ENCODE results near the gene FCHSD1. TPM values are rescaled to one million over a fixed set of nuclear protein-coding genes. Genes with fewer than 3 reads are reported as not detected.

The FCHSD1 gene
- polyA plus RNA-seq, 3 donors: 3.0 to 73.3 (median 3.4) TPM

DNA sequence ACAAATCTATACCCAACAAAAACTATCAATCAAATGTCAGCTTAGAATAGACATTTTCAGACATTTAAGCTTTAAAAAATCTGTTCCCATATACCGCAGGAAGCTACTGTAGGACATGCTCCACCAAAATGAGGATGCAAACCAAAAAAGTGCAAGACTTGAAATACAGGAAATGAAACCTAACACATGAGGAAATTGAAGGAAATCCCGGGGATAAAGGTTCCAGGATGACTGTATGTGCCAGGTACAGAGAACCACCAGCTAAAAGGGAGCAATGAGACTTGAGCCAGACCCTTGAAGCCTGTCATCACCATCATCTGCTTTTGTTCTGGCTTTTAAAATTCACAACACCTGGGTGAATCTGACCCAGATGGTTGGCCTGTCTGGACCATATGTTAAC lies 53.8 kb downstream of the FCHSD1 start:
- 0% methylated on average over 1 of the region's 2 CpGs for WGBS (ENCODE audit: insufficient coverage)

DNA sequence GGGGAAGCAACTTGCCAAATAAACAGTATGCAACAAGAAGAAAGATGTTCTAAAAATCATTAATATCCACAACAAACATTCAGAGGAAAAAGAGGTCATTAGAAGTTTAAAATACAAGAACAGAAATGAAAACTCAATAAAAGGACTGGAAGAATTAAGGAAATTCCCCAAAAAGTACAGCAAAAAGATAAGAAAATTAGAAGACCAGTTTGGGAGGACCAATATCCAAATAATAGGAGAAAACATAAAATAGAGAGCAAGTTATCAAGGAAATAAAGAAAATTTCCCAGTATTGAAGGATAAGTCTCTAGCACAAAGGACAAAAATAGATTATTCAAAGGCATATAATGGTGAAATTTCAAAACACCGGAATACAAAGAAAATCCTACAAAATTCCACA lies 54.4 kb downstream of the FCHSD1 start:
- H3K4me3 ChIP-seq (replicated peaks in 1 of 3; ENCODE audit: low read depth in 2 of 3, low read length in 3 of 3): no peak overlapping the region
- no peak overlapping the region for H2AFZ ChIP-seq (ENCODE audit: insufficient read depth, low read depth, low read length, poor library complexity, severe bottlenecking)

More for the DNA sequence above, 53.8 kb downstream of the FCHSD1 start:
- no peak overlapping the region for H3K4me3 ChIP-seq (replicated peaks in 1 of 3; ENCODE audit: low read depth in 2 of 3, low read length in 3 of 3)
- peaks cover 9 to 14% (median 10%) of the 10 kb centered on the region in 7 donors for H3K9me3 Mint-ChIP-seq
- no peaks in the 10 kb centered on the region for H3K27me3 Mint-ChIP-seq (ENCODE audit: low read depth in 3 of 3)
- H2AFZ ChIP-seq (ENCODE audit: insufficient read depth, low read depth, low read length, poor library complexity, severe bottlenecking): no peak overlapping the region
- TF ChIP-seq, protein P1, sequence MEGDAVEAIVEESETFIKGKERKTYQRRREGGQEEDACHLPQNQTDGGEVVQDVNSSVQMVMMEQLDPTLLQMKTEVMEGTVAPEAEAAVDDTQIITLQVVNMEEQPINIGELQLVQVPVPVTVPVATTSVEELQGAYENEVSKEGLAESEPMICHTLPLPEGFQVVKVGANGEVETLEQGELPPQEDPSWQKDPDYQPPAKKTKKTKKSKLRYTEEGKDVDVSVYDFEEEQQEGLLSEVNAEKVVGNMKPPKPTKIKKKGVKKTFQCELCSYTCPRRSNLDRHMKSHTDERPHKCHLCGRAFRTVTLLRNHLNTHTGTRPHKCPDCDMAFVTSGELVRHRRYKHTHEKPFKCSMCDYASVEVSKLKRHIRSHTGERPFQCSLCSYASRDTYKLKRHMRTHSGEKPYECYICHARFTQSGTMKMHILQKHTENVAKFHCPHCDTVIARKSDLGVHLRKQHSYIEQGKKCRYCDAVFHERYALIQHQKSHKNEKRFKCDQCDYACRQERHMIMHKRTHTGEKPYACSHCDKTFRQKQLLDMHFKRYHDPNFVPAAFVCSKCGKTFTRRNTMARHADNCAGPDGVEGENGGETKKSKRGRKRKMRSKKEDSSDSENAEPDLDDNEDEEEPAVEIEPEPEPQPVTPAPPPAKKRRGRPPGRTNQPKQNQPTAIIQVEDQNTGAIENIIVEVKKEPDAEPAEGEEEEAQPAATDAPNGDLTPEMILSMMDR (IDR thresholded peaks at IDR 0.05): no peak
- no peak overlapping the region for H3K9ac ChIP-seq (ENCODE audit: insufficient read depth, low read length, poor library complexity, severe bottlenecking)
- H3K4me2 ChIP-seq (replicated peaks; ENCODE audit: extremely low read depth, low read length, poor library complexity, severe bottlenecking): no peak overlapping the region
- peaks cover 35 to 46% of the 10 kb centered on the region in 2 donors for H3K36me3 Mint-ChIP-seq
- H3K4me1 ChIP-seq (ENCODE audit: control insufficient read depth in 1 of 2, insufficient read depth in 2 of 2, low read length in 2 of 2): peaks cover 52 to 66% of the 10 kb centered on the region in 2 donors
- H4K20me1 ChIP-seq (ENCODE audit: insufficient read depth, low read length): peaks cover 29% of the 10 kb centered on the region
- H3K9me3 ChIP-seq (replicated peaks in 1 of 2; ENCODE audit: control insufficient read depth in 1 of 2, insufficient read depth in 1 of 2, low read length in 2 of 2): peaks cover 0 to 6% of the 10 kb centered on the region in 2 donors
- DNase-seq: peak; percentile 54 to 88 (median 81)
- intact Hi-C loops (cut with micrococcal nuclease): no loop called here
- peak overlapping the region in 1 of 2 donors; percentile 69 for H3K27ac ChIP-seq (ENCODE audit: low read depth in 1 of 2, low read length in 2 of 2)
- H3K36me3 ChIP-seq (replicated peaks in 1 of 2; ENCODE audit: control insufficient read depth in 1 of 2, insufficient read depth in 2 of 2, low read length in 2 of 2): peaks cover 6 to 27% of the 10 kb centered on the region in 2 donors
- peak overlapping the region; percentile 83 to 94 (median 89) for H3K27ac Mint-ChIP-seq
- peaks cover 100% of the 10 kb centered on the region for H3K79me2 ChIP-seq (ENCODE audit: insufficient read depth, low read length)
- no peaks in the 10 kb centered on the region for H3K27me3 ChIP-seq (ENCODE audit: control insufficient read depth in 2 of 2, insufficient read depth in 2 of 2, low read length in 2 of 2)
- no peak overlapping the region for H3K4me3 Mint-ChIP-seq
- H3K4me1 Mint-ChIP-seq: peaks cover 58% of the 10 kb centered on the region

More for the DNA sequence above, 54.4 kb downstream of the FCHSD1 start:
- Mint-ChIP-seq H3K4me3 (no peak overlapping the region), H3K27me3 (ENCODE audit: low read depth in 3 of 3) (no peaks in the 10 kb centered on the region), H3K36me3 (peaks cover 35 to 46% of the 10 kb centered on the region in 2 donors), H3K27ac (peak overlapping the region; percentile 72 to 94 (median 88)), H3K9me3 (peaks cover 9 to 14% (median 10%) of the 10 kb centered on the region in 7 donors), H3K4me1 (peaks cover 57% of the 10 kb centered on the region)
- Histone ChIP-seq H3K9ac (ENCODE audit: insufficient read depth, low read length, poor library complexity, severe bottlenecking) (no peak overlapping the region), H3K4me1 (ENCODE audit: control insufficient read depth in 1 of 2, insufficient read depth in 2 of 2, low read length in 2 of 2) (peaks cover 49 to 66% of the 10 kb centered on the region in 2 donors), H3K27ac (ENCODE audit: low read depth in 1 of 2, low read length in 2 of 2) (peak overlapping the region in 1 of 2 donors; percentile 69), H4K20me1 (ENCODE audit: insufficient read depth, low read length) (peaks cover 29% of the 10 kb centered on the region), H3K27me3 (ENCODE audit: control insufficient read depth in 2 of 2, insufficient read depth in 2 of 2, low read length in 2 of 2) (no peaks in the 10 kb centered on the region), H3K9me3 (replicated peaks in 1 of 2; ENCODE audit: control insufficient read depth in 1 of 2, insufficient read depth in 1 of 2, low read length in 2 of 2) (peaks cover 0 to 6% of the 10 kb centered on the region in 2 donors), H3K79me2 (ENCODE audit: insufficient read depth, low read length) (peaks cover 100% of the 10 kb centered on the region), H3K4me2 (replicated peaks; ENCODE audit: extremely low read depth, low read length, poor library complexity, severe bottlenecking) (no peak overlapping the region), H3K36me3 (replicated peaks in 1 of 2; ENCODE audit: control insufficient read depth in 1 of 2, insufficient read depth in 2 of 2, low read length in 2 of 2) (peaks cover 6 to 27% of the 10 kb centered on the region in 2 donors)
- DNase-seq: no peak
- intact Hi-C loops (cut with micrococcal nuclease): no loop called here
- TF ChIP-seq, protein P1 (IDR thresholded peaks at IDR 0.05): no peak
- no CpG with 5 or more reads among the region's 1 CpG for whole genome bisulfite sequencing (ENCODE audit: insufficient coverage)
